GM12878 (cell line): ENCODE data around the gene MAP3K5. TPM values are rescaled to one million over a fixed set of nuclear protein-coding genes. Genes with fewer than 3 reads are reported as not detected.

Experiments
- ATAC-seq: fragments of 200-7000 bp; cut with Tn5 transposase; 3 replicates; pipeline ENCODE4 v1.9.1; 2020; ENCODE audit warnings: mild to moderate bottlenecking, moderate library complexity
- BruUV-seq: library from RNA; stranded (reverse); fragments of 400-500 nt; replicated peaks from 2 replicates; lab custom pipeline; 2021; lab: Mats Ljungman, UMichigan
- CTCF ChIA-PET: fragments of 300-600 bp; sonication (Branson Sonifier 250); formaldehyde crosslinking; extraction: SDS; loops from one replicate; lab custom pipeline; 2021; ENCODE audit warnings: inconsistent platforms; lab: Yijun Ruan, JAX
- POLR2A ChIA-PET: fragments of 350-600 bp; formaldehyde crosslinking; extraction: SDS; loops from one replicate; lab custom pipeline; 2021; ENCODE audit warnings: inconsistent platforms; lab: Charles Lee
- RAD21 ChIA-PET: fragments of 300-600 bp; sonication (Branson Sonifier 250); formaldehyde crosslinking; loops from one replicate; lab custom pipeline; 2023; ENCODE audit warnings: antibody characterized with exemption; ENCODE audit not compliant: unreplicated experiment; lab: Charles Lee
- SMC1A ChIA-PET: fragments of 300-600 bp; sonication (Branson Sonifier 250); formaldehyde crosslinking; loops from one replicate; lab custom pipeline; 2023; ENCODE audit not compliant: unreplicated experiment, uncharacterized antibody; lab: Charles Lee
- DNase-seq: peaks from one replicate; pipeline ENCODE4 v3.0.0-alpha.2; 2011; ENCODE audit warnings: low read depth, low spot score
- FAIRE-seq: peaks from 3 replicates; lab custom pipeline; 2011; peaks lifted over from hg19 to GRCh38; lab: Jason Lieb, UNC
- H2AFZ ChIP-seq: 2 replicates; pipeline ENCODE4 v1.6.0; 2011; ENCODE audit warnings: low read depth, low read length, control low read depth; ENCODE audit not compliant: control insufficient read depth
- H3K27ac ChIP-seq: 2 replicates; pipeline ENCODE4 v1.5.1; 2011; ENCODE audit warnings: control low read depth; ENCODE audit not compliant: control insufficient read depth, insufficient read depth
- H3K27me3 ChIP-seq, 2 experiments: replicated peaks in 1 of 2; 2 replicates each; pipeline versions ENCODE4 v1.6.0 to v1.6.1; 2011; ENCODE audit warnings: low read length in 1 of 2; ENCODE audit not compliant: control insufficient read depth in 2 of 2, insufficient read depth in 2 of 2
- H3K36me3 ChIP-seq, 2 experiments: 2 replicates each; pipeline ENCODE4 v1.5.1; 2011; ENCODE audit warnings: low read length in 1 of 2; ENCODE audit not compliant: control insufficient read depth in 2 of 2, insufficient read depth in 2 of 2
- H3K4me1 ChIP-seq: 2 replicates; pipeline ENCODE4 v1.6.1; 2011; ENCODE audit warnings: mild to moderate bottlenecking, low read length, moderate library complexity, mixed read lengths; ENCODE audit not compliant: control insufficient read depth, insufficient read depth
- H3K4me2 ChIP-seq: 2 replicates; pipeline ENCODE4 v1.6.0; 2011; ENCODE audit warnings: control low read depth; ENCODE audit not compliant: control insufficient read depth, insufficient read depth
- H3K4me3 ChIP-seq: fragments of 200-600 bp; sonication (generic); 2 replicates; pipeline ENCODE4 v1.5.1; 2016
- H3K79me2 ChIP-seq: 2 replicates; pipeline ENCODE4 v1.6.0; 2011; ENCODE audit warnings: low read length; ENCODE audit not compliant: control insufficient read depth, insufficient read depth
- H3K9ac ChIP-seq: 2 replicates; pipeline ENCODE4 v1.8.0; 2011; ENCODE audit warnings: low read length, control low read depth, mixed read lengths; ENCODE audit not compliant: control insufficient read depth, insufficient read depth
- H3K9me3 ChIP-seq: replicated peaks from 3 replicates; pipeline ENCODE4 v1.5.1; 2011; ENCODE audit warnings: mild to moderate bottlenecking, low read length; ENCODE audit not compliant: control insufficient read depth, insufficient read depth
- H4K20me1 ChIP-seq: 2 replicates; pipeline ENCODE4 v1.6.0; 2011; ENCODE audit not compliant: control insufficient read depth, insufficient read depth
- ATF3 ChIP-seq: IDR thresholded peaks from 2 replicates; pipeline ENCODE4 v1.6.1; 2011; ENCODE audit warnings: low read depth, mild to moderate bottlenecking, low read length, moderate library complexity, borderline replicate concordance; ENCODE audit errors: extremely low read depth
- BACH1 ChIP-seq: fragments of 450-650 bp; IDR thresholded peaks from 2 replicates; pipeline ENCODE4 v1.6.1; 2017; ENCODE audit warnings: mild to moderate bottlenecking, borderline replicate concordance
- BCL11A ChIP-seq: IDR thresholded peaks from 2 replicates; pipeline ENCODE4 v1.6.1; 2011; ENCODE audit warnings: low read depth, low read length
- CREB1 ChIP-seq: IDR thresholded peaks from 2 replicates; pipeline ENCODE4 v1.6.1; 2012; ENCODE audit warnings: low read depth, mild to moderate bottlenecking, inconsistent platforms
- EGR1 ChIP-seq, 2 experiments: IDR thresholded peaks; 1 replicate in 1 of 2; 2 replicates in 1 of 2; pipeline ENCODE4 v1.6.1; 2011 to 2012; ENCODE audit warnings: low read depth in 2 of 2, low read length in 2 of 2, borderline replicate concordance in 1 of 2, mild to moderate bottlenecking in 1 of 2, moderate library complexity in 1 of 2
- EZH2 ChIP-seq: IDR thresholded peaks from 2 replicates; pipeline ENCODE4 v1.6.1; 2012; ENCODE audit warnings: low read depth, mild to moderate bottlenecking, control low read depth, inconsistent platforms, low read length, borderline replicate concordance; ENCODE audit not compliant: control insufficient read depth
- HSF1 ChIP-seq: fragments of 150-350 bp; IDR thresholded peaks from 2 replicates; pipeline ENCODE4 v1.6.1; 2014; ENCODE audit warnings: mild to moderate bottlenecking, low read depth, low read length
- MEF2B ChIP-seq: fragments of 450-650 bp; IDR thresholded peaks from 2 replicates; pipeline ENCODE4 v1.6.1; 2018; ENCODE audit warnings: mild to moderate bottlenecking, moderate library complexity; ENCODE audit not compliant: partially characterized antibody, poor library complexity, severe bottlenecking
- POLR2A ChIP-seq: IDR thresholded peaks from 2 replicates; pipeline ENCODE4 v1.6.1; 2011; ENCODE audit warnings: low read depth, mild to moderate bottlenecking, low read length
- RCOR1 ChIP-seq: conservative IDR thresholded peaks from 2 replicates; pipeline ENCODE4 v1.6.1; 2012; ENCODE audit warnings: low read depth, low read length, improper control_type of control experiment
- SIN3A ChIP-seq: IDR thresholded peaks from 2 replicates; pipeline ENCODE4 v1.6.1; 2012; ENCODE audit warnings: low read depth, low read length, improper control_type of control experiment
- SP1 ChIP-seq: IDR thresholded peaks from one replicate; pipeline ENCODE4 v1.6.1; 2011; ENCODE audit warnings: low read depth, low read length
- WGBS: methylation state at CpG from one replicate; pipeline ENCODE4 v1.1.6; 2016; ENCODE audit warnings: low lambda C conversion rate; ENCODE audit not compliant: insufficient replicate concordance, insufficient coverage; ENCODE audit errors: missing lambda C conversion rate; 5-methylcytosine and 5-hydroxymethylcytosine counted together
- in situ Hi-C: fragments of 300-500 bp; cut with MboI; formaldehyde crosslinking; loops from 9 replicates; pipeline ENCODE4 v1.14.3; 2018; ENCODE audit warnings: mixed read lengths
- intact Hi-C: fragments of 100-400 bp; cut with micrococcal nuclease; formaldehyde crosslinking; loops from one replicate; pipeline ENCODE4 v1.14.2; 2022; ENCODE audit not compliant: unreplicated experiment
- polyA plus RNA-seq, 11 experiments: library from polyadenylated mRNA; depleted of rRNA in 4 of 11; unstranded in 6 of 11; stranded (reverse) in 5 of 11; fragments of >200 nt; fragmentation: Nextera tagmentation in 4 of 11; fragmentation: Illumina TruSeq in 1 of 11; extraction: Ambion mirVana in 4 of 11; extraction: Trizol in 1 of 11; gene quantifications; 1 replicate in 1 of 11; 2 replicates in 10 of 11; pipeline versions ENCODE4 v1.2.1 to v1.2.3, GENCODE V29; 2011 to 2016; ENCODE audit warnings: inconsistent platforms in 2 of 11, missing spikeins in 2 of 11, low read depth in 1 of 11
- total RNA-seq, 4 experiments: library from RNA; depleted of rRNA in 3 of 4; stranded (reverse); fragments of >200 nt in 3 of 4; fragmentation: Illumina TruSeq in 1 of 4; extraction: Trizol in 1 of 4; gene quantifications; 2 replicates each; pipeline versions ENCODE4 v1.2.1 to v1.2.3, GENCODE V29; 2013 to 2021
- TF ChIP-seq, protein P1 (sequence below): fragments of 450-650 bp; IDR thresholded peaks from 2 replicates; pipeline ENCODE4 v1.6.1; 2017; ENCODE audit warnings: mild to moderate bottlenecking, moderate library complexity
- TF ChIP-seq, protein P2 (sequence below): fragments of 450-650 bp; IDR thresholded peaks from 2 replicates; pipeline ENCODE4 v1.6.1; 2017; ENCODE audit warnings: mild to moderate bottlenecking

MAP3K5 gene
- total and polyA plus RNA-seq, 10 of the 15 experiments (the other 5 are each of a cell fraction or from before 2014, with no cell fraction given), result 5.4 to 34.3 (median 26.4) TPM

DNA sequence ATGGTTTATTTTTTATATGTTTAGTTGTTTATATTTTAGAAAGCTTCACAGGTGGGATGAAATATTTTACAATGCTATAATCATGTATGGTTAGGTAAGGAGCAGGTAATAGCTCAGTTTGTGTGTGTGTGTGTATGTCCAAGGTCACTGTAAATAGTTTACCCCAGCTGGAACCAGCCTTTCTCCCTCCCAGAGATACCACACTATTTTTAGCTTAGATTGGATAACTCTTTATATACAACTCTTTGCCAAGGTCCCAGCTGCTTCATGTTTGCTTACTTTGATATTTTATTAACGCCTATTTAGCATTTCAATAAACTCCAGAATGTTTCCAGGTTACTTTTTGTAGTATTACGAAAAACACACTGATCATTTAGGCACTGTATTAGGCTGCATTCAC lies 28.3 kb upstream of the MAP3K5 start (continued):
- TF ChIP-seq, protein P1, sequence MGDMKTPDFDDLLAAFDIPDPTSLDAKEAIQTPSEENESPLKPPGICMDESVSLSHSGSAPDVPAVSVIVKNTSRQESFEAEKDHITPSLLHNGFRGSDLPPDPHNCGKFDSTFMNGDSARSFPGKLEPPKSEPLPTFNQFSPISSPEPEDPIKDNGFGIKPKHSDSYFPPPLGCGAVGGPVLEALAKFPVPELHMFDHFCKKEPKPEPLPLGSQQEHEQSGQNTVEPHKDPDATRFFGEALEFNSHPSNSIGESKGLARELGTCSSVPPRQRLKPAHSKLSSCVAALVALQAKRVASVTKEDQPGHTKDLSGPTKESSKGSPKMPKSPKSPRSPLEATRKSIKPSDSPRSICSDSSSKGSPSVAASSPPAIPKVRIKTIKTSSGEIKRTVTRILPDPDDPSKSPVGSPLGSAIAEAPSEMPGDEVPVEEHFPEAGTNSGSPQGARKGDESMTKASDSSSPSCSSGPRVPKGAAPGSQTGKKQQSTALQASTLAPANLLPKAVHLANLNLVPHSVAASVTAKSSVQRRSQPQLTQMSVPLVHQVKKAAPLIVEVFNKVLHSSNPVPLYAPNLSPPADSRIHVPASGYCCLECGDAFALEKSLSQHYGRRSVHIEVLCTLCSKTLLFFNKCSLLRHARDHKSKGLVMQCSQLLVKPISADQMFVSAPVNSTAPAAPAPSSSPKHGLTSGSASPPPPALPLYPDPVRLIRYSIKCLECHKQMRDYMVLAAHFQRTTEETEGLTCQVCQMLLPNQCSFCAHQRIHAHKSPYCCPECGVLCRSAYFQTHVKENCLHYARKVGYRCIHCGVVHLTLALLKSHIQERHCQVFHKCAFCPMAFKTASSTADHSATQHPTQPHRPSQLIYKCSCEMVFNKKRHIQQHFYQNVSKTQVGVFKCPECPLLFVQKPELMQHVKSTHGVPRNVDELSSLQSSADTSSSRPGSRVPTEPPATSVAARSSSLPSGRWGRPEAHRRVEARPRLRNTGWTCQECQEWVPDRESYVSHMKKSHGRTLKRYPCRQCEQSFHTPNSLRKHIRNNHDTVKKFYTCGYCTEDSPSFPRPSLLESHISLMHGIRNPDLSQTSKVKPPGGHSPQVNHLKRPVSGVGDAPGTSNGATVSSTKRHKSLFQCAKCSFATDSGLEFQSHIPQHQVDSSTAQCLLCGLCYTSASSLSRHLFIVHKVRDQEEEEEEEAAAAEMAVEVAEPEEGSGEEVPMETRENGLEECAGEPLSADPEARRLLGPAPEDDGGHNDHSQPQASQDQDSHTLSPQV, result no peak

DNA sequence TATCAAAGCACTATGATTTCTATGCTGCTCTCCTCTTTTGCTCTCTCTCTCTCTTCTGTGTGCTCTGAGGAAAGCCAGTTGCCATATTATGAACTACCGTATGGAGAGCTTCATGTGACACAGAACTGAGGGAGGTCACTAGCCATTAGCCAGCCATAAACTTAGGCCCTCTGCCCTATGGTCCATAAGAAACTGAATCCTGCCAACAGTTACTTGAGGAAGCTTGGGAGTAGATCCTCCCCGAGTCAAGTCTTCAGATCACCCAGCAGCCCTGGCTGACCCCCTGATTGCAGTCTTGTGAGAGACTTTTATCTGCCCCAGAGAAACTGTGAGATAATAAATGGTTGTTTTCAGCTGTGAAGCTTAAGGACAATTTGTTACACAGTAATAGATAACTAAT lies 24.4 kb upstream of the MAP3K5 start:
- no peak overlapping the region for H2AFZ ChIP-seq
- TF ChIP-seq BACH1, result no peak
- no peak for TF ChIP-seq EZH2
- no peak for TF ChIP-seq RCOR1
- no peak for TF ChIP-seq EGR1 (IDR thresholded peaks at IDR 0.05; ENCODE audit: borderline replicate concordance in 1 of 2, low read depth in 2 of 2, low read length in 2 of 2)
- no peak for TF ChIP-seq SIN3A
- TF ChIP-seq MEF2B, result no peak
- TF ChIP-seq POLR2A, result no peak
- TF ChIP-seq, protein P2, sequence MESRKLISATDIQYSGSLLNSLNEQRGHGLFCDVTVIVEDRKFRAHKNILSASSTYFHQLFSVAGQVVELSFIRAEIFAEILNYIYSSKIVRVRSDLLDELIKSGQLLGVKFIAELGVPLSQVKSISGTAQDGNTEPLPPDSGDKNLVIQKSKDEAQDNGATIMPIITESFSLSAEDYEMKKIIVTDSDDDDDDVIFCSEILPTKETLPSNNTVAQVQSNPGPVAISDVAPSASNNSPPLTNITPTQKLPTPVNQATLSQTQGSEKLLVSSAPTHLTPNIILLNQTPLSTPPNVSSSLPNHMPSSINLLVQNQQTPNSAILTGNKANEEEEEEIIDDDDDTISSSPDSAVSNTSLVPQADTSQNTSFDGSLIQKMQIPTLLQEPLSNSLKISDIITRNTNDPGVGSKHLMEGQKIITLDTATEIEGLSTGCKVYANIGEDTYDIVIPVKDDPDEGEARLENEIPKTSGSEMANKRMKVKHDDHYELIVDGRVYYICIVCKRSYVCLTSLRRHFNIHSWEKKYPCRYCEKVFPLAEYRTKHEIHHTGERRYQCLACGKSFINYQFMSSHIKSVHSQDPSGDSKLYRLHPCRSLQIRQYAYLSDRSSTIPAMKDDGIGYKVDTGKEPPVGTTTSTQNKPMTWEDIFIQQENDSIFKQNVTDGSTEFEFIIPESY, result no peak
- TF ChIP-seq SP1, result no peak
- TF ChIP-seq HSF1, result no peak
- TF ChIP-seq ATF3, result no peak
- no peak for TF ChIP-seq CREB1
- no peak for TF ChIP-seq BCL11A

More for the DNA sequence above, 24.4 kb upstream of the MAP3K5 start:
- H3K4me3 ChIP-seq, result no peak overlapping the region
- no peaks in the 10 kb centered on the region for H3K36me3 ChIP-seq
- H3K27me3 ChIP-seq, result no peaks in the 10 kb centered on the region
- SMC1A ChIA-PET, result interaction anchor here (1.0 kb wide), 2 partner anchors 13 to 22 kb away, joined by 3 read pairs; no protein-coding TSS in a partner anchor
- H4K20me1 ChIP-seq, result no peaks in the 10 kb centered on the region
- H3K4me2 ChIP-seq, result no peak overlapping the region
- RAD21 ChIA-PET, result no interaction called here
- DNase-seq (no peak), ATAC-seq (no peak), FAIRE-seq (no peak)
- no peak overlapping the region for H3K27ac ChIP-seq
- POLR2A ChIA-PET, result no interaction called here
- intact Hi-C loops, result no loop called here
- H3K9me3 ChIP-seq, result no peaks in the 10 kb centered on the region; the same call in 2 of the 3 replicates
- no peak overlapping the region for H3K9ac ChIP-seq
- CTCF ChIA-PET, result interaction anchor here (0.6 to 1.1 kb wide), 2 partner anchors 173 to 281 kb away, joined by 3 to 4 read pairs; no protein-coding TSS in a partner anchor
- H3K4me1 ChIP-seq, result no peaks in the 10 kb centered on the region
- WGBS, result 44% methylated on average over 2 of the region's 2 CpGs
- no TSS peak for BruUV-seq
- in situ Hi-C loops, result no loop called here
- no peaks in the 10 kb centered on the region for H3K79me2 ChIP-seq
